HEK293T (cell line): ENCODE results near the gene GRAPL.
"Not testable (repeated sequence)": the region's sequence is repeated elsewhere in the genome, so short reads cannot be mapped to it uniquely, and the experiment has no call there.

Experiments used
- CTCF ChIA-PET: fragments of 350-600 bp; formaldehyde crosslinking; extraction: SDS; loops from one replicate; lab custom pipeline; 2021; ENCODE audit warnings: antibody characterized with exemption, inconsistent platforms; lab: Yijun Ruan, JAX
- POLR2A ChIA-PET: fragments of 350-600 bp; formaldehyde crosslinking; extraction: SDS; loops from one replicate; lab custom pipeline; 2020; ENCODE audit warnings: antibody characterized with exemption, inconsistent platforms; lab: Yijun Ruan, JAX
- DNase-seq: peaks from one replicate; pipeline ENCODE4 v3.0.0; 2012; ENCODE audit warnings: mixed read lengths; ENCODE audit errors: extremely low spot score

Gene GRAPL

GRCh38 chr17:19129500-19129899 lies 2.1 kb downstream of the GRAPL start:
- CTCF ChIA-PET, DNase-seq, POLR2A ChIA-PET: not testable (repeated sequence)

DNA sequence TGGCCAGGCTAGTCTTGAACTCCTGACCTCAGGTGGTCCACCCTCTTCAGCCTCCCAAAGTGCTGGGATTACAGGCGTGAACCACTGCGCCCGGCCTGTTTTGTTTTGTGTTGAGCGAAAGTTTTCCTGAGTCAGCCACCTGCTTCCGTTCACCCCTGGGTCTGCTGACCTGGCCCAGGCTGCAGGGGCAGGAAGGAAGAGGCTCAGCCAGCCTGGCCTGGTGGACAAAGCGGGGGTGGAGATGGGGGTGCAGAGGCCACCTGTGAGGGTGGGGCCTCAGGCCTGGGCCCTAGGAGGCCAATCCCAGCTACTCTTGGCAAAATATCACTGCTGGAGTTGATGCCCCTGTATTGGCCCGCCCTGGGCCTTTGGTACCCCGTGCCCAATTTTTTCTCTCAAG lies 3.7 kb downstream of the GRAPL start:
- POLR2A ChIA-PET, DNase-seq, CTCF ChIA-PET: not testable (repeated sequence)

DNA sequence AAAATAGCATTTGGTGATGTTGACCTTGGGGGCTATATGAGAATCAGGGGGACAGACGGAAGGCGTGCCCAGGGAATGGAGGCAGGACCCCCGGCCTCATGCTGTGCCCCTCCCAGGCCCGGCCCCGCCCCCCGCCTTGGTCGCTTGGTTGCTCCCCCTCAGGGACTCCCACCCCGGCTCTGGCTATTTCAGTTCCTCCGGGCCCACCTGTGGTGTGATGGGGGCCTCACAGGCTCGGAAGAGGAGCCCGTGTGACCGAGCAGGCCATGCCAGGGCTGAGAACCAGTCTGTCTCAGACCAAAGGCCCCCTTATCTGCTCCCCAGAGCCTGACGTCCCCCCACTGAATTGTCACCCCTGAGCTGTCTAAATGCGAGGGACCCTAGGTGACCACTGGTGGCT lies 4.4 kb downstream of the GRAPL start:
- CTCF ChIA-PET, result not testable (repeated sequence)

GRCh38 chr17:19133793-19134192 lies 6.4 kb downstream of the GRAPL start:
- CTCF ChIA-PET, POLR2A ChIA-PET: not testable (repeated sequence)

More for the DNA sequence above, 4.4 kb downstream of the GRAPL start:
- DNase-seq, POLR2A ChIA-PET: not testable (repeated sequence)

DNA sequence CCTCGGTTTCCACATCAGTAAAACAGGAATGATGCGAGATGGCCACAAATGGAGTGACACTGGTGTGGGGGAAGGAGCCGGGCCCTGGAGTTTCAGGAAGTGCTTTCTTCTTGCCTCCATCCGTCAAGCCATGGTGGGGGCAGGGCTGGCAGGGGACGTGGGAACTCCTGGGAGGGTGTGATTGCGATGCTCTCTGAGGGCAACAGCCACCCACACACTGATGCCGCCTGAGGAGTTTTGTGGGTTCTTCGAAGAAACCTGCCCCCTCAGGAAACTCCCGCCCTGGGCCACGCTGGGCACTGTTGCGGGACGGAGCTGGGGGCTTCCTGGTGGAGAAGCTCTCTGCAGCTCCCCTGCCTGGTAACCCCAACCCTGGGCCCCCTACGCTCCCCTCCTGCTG lies 8.0 kb downstream of the GRAPL start:
- POLR2A ChIA-PET, DNase-seq, CTCF ChIA-PET: not testable (repeated sequence)

More at GRCh38 chr17:19133793-19134192, 6.4 kb downstream of the GRAPL start:
- DNase-seq, result not testable (repeated sequence)

DNA sequence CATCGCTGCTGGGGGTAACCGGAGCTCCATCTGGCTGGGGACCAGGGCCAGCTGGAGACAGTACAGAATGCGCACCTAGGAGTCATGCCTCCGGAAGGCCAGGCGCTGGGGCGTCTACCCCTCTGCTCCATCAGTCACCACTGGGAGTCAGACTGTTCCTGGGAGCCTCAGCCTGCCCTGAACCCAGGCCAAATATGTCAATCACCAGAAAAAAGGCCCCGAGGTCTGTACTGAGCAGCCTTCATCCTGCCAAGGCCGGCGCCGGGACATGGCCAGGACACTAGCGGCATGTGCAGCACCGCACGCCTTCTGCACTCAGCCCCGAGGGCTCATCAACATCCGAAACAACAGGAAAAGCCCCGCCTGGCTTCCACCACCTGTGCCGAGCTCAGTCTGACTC lies 8.7 kb downstream of the GRAPL start:
- CTCF ChIA-PET, DNase-seq, POLR2A ChIA-PET: not testable (repeated sequence)

DNA sequence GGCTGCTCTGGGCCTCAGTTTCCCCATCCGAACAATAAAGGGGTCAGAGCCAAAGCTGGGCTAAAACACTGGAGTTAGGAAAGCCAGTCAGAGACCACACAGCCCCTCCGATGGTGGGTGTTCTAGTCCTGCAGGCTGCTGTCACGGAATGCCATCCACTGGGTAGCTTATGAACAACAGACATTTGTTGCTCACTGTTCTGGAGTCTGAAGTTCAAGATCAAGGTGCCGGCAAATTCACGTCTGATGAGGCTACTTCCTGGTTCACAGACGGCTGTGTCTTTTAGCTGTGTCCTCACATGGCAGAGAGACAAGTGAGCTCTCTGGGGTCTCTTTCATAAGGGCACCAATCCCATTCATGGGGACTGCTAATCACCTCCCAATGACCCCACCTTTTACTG lies 9.2 kb downstream of the GRAPL start:
- POLR2A ChIA-PET, DNase-seq, CTCF ChIA-PET: not testable (repeated sequence)

- CTCF ChIA-PET, DNase-seq, POLR2A ChIA-PET: not testable (repeated sequence)
Measured at GRCh38 chr17:19137959-19138358, 10.6 kb downstream of the GRAPL start.

DNA sequence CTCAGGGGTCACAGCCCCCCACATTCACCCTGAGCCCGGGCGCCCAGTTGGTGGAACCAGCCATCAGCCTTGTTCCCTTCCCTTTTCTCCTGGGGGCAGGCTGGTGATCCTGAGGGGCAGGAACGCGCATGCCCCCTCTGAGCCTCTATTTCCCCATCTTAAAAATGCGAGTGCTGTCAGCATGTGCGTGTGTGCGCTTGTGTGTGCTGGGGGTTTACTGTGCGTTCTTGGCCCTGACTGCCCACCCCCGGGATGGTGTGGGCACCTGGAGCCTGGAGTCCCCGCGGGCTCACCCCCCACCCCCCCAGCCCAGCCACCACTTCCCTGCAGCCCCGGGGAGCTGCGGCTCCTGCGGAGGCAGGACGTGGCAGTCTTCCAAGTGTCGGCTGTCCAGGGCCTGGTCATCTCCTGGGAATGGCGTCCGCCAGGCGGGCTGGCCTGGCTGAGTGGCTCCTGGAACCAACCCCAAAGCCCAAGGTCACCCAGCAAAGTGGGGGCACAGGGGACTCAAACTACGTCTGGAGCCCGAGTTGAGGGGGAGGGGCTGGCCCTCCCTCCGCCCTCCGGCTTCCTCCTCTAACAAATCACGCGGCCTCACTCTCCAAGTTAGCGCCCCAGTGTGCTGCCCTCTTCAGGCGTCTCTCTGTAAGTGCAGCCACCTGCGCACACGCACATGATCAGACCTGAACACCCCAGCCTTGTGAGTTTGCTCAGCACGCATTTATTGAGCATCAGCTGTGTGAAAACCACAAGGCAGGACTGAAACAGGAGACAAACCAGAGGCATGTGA lies 14.2 kb downstream of the GRAPL start:
- DNase-seq, POLR2A ChIA-PET, CTCF ChIA-PET: not testable (repeated sequence)

GRCh38 chr17:19142419-19142818 lies 15.0 kb downstream of the GRAPL start:
- CTCF ChIA-PET, DNase-seq, POLR2A ChIA-PET: not testable (repeated sequence)

- CTCF ChIA-PET, POLR2A ChIA-PET, DNase-seq: not testable (repeated sequence)
Measured at GRCh38 chr17:19143097-19143777, 15.8 kb downstream of the GRAPL start.

DNA sequence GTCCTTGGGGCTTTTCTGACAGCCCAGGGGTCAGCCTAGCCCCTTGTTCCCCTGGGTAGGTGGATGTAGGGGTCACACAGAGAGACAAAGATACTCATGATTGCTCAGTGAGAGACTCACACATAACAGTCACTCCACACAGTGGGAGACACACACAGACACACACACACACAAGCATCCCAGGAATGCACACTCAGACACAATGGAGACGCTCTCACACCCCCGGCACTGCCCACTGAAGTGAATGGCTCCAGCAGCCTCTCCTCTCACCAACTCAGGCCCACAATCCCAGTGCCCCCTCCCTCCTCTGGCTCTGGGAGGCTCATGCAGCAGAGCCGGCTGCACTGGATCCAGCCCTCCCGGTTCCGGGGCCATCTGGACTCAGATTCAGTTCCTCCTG lies 17.0 kb downstream of the GRAPL start:
- POLR2A ChIA-PET, CTCF ChIA-PET, DNase-seq: not testable (repeated sequence)

DNA sequence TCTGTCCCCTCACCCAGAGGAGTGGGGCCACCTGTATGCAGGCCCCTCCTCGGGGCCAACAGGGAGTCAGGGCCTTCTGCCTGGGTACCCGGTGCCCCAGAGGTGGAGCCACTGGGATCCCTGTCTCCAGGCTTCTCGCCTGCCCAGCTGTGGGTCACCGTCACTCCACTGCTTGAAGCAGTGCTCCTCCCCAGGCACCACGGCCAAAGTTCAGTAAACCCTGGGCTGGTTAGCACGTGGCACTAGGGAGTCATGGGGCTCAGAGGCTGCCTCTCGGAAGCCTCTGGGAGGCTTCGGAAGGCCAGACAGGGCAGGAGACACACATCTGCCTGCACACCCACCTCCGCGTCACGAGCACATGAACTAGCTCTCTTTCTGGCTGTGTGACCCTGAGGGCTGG lies 18.1 kb downstream of the GRAPL start:
- DNase-seq, POLR2A ChIA-PET, CTCF ChIA-PET: not testable (repeated sequence)

DNA sequence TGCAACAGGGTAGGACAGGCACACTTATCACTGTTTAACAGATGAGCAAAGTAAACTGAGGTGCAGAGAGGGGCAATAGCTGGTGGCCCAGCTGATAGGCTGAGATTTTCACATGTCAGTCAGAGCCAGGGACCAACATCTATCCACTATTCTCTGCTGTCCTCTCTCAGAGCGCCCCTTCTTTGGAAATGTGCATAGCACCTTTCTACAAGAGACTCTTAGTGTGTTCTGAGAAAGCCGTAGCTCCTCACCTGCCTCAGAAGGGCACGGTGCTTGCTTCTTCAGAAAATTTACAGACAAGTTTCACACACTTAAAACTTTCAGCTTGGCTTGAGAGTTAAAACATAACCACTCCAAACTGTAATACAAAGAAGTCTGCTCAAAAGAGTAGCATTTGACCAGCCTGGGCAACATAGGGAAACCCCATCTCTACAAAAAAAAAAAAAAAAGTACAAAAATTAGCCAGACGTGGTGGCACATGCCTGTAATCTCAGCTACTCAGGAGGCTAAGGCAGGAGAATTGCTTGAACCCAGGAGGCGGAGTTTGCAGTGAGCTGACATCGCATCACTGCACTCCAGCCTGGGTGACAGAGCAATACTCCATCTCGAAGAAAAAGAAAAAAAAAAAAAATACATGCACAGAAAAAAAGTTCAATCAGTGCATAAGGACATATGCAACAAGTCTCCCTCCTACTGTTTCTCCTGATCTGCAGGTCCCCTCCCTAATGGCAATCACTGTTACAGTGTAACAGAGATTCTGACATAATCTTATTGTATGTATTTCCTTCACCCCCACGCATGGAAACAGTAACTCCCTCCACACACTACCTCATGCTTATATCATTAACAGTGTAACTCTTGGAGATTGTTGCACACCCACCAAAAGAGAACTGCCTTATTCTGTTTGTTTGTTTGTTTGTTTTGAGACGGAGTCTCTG lies 23.6 kb downstream of the GRAPL start:
- CTCF ChIA-PET, POLR2A ChIA-PET, DNase-seq: not testable (repeated sequence)

- DNase-seq, CTCF ChIA-PET, POLR2A ChIA-PET: not testable (repeated sequence)
Measured at GRCh38 chr17:19157628-19158027, 30.2 kb downstream of the GRAPL start.

DNA sequence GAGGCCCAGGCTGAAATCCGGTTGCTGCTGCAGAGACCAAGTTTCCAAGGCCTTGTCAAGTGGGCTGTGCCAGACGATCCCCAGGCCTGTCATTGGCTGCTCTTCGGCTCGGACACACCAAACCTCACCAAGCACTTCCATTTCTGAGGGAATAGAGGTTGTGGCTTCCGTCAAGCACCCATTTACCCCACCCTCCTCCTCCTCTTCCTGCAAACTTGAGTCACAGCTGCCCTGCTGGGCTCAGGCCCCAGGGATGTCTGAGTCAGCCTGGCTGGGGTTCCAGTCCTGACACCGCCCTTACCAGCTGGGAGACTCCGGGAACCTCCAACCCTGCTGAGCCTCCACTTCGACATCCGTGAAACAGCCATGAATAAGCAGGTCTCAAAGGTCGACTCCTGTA lies 31.1 kb downstream of the GRAPL start:
- CTCF ChIA-PET, DNase-seq, POLR2A ChIA-PET: not testable (repeated sequence)

DNA sequence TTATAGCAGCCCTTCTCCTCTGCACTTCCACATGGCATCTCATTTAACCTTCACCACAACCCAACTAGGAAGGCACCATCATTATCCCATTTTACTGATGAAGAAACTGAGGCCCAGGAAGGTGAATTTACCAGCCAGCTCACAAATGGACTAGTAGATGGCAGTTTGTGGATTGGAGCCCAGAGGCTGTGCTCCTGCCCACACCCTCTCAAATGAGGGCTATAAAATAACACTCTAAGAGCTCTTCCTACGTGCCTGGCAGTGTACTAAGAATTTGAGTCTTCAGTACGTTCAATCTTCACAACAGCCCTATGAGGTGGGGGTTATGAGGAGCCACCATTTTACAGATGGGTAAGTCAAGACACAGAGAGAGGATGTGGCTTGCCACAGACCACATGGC lies 31.5 kb downstream of the GRAPL start:
- CTCF ChIA-PET, POLR2A ChIA-PET, DNase-seq: not testable (repeated sequence)
